Measurements from ENCODE around the gene TNNI3. TPM values are rescaled to one million over a fixed set of nuclear protein-coding genes. Genes with fewer than 3 reads are reported as not detected.
A peak's percentile ranks its signal among the peaks of the same experiment; 100 is the strongest.

The TNNI3 gene
- total RNA-seq, 1 donor from 2014 or later: not detected

GRCh38 chr19:55152017-55152416 is 5.5 kb downstream of the TNNI3 start:
- Mint-ChIP-seq H3K4me3 (no peak overlapping the region), H3K36me3 (ENCODE audit: low read depth) (peaks cover 2% of the 10 kb centered on the region), H3K9me3 (peaks cover 16% of the 10 kb centered on the region), H3K27me3 (ENCODE audit: insufficient read depth) (peaks cover 25% of the 10 kb centered on the region), H3K4me1 (ENCODE audit: low read depth) (peaks cover 16% of the 10 kb centered on the region), H3K27ac (peak overlapping the region; percentile 43)
- no peak for DNase-seq (ENCODE audit: low spot score)
- intact Hi-C loops (cut with micrococcal nuclease): no loop called here

- H3K36me3 Mint-ChIP-seq (ENCODE audit: low read depth): peaks cover 2% of the 10 kb centered on the region
- H3K4me1 Mint-ChIP-seq (ENCODE audit: low read depth): peaks cover 15% of the 10 kb centered on the region
- no peak for DNase-seq (ENCODE audit: low spot score)
- H3K27ac Mint-ChIP-seq: no peak within 1 kb of the TSS
- intact Hi-C loops (cut with micrococcal nuclease): loop anchor here (10.0 kb wide), 1 partner anchor 485 kb away; the partner anchor contains the start of gene LILRB4
- no peak within 1 kb of the TSS for H3K4me3 Mint-ChIP-seq
- peaks cover 32% of the 10 kb centered on the region for H3K27me3 Mint-ChIP-seq (ENCODE audit: insufficient read depth)
- peaks cover 16% of the 10 kb centered on the region for H3K9me3 Mint-ChIP-seq
Measured at GRCh38 chr19:55149078-55150003, 8.2 kb downstream of the TNNI3 start, which contains the start of gene TNNT1. TSS of gene TNNT1 (minus strand) at chr19:55149206. CDS start at chr19:55147157, 2,049 bp downstream.

- H3K36me3 Mint-ChIP-seq (ENCODE audit: low read depth): peaks cover 2% of the 10 kb centered on the region
- intact Hi-C loops (cut with micrococcal nuclease): loop anchor here (10.0 kb wide), 1 partner anchor 483 kb away; the partner anchor contains the start of gene LILRB4
- H3K4me1 Mint-ChIP-seq (ENCODE audit: low read depth): peaks cover 7% of the 10 kb centered on the region
- peaks cover 12% of the 10 kb centered on the region for H3K9me3 Mint-ChIP-seq
- H3K27ac Mint-ChIP-seq: no peak overlapping the region
- peaks cover 32% of the 10 kb centered on the region for H3K27me3 Mint-ChIP-seq (ENCODE audit: insufficient read depth)
- DNase-seq (ENCODE audit: low spot score): no peak
- no peak overlapping the region for H3K4me3 Mint-ChIP-seq
Measured at GRCh38 chr19:55147545-55148251, 9.8 kb downstream of the TNNI3 start.

- no peak overlapping the region for H3K27ac Mint-ChIP-seq
- H3K4me1 Mint-ChIP-seq (ENCODE audit: low read depth): peaks cover 2% of the 10 kb centered on the region
- no peak overlapping the region for H3K4me3 Mint-ChIP-seq
- DNase-seq (ENCODE audit: low spot score): no peak
- intact Hi-C loops (cut with micrococcal nuclease): loop anchor here (10.0 kb wide), 1 partner anchor 482 kb away; the partner anchor contains the start of gene LILRB4
- H3K36me3 Mint-ChIP-seq (ENCODE audit: low read depth): no peaks in the 10 kb centered on the region
- H3K9me3 Mint-ChIP-seq: peaks cover 6% of the 10 kb centered on the region
- H3K27me3 Mint-ChIP-seq (ENCODE audit: insufficient read depth): peaks cover 34% of the 10 kb centered on the region
Measured at GRCh38 chr19:55146705-55147273, 10.7 kb downstream of the TNNI3 start.

GRCh38 chr19:55146078-55146704 is 11.3 kb downstream of the TNNI3 start:
- no peak for DNase-seq (ENCODE audit: low spot score)
- Mint-ChIP-seq H3K9me3 (no peaks in the 10 kb centered on the region), H3K27me3 (ENCODE audit: insufficient read depth) (peaks cover 38% of the 10 kb centered on the region), H3K27ac (no peak overlapping the region), H3K4me1 (ENCODE audit: low read depth) (no peaks in the 10 kb centered on the region), H3K36me3 (ENCODE audit: low read depth) (no peaks in the 10 kb centered on the region), H3K4me3 (no peak overlapping the region)
- intact Hi-C loops (cut with micrococcal nuclease): loop anchor here (10.0 kb wide), 1 partner anchor 481 kb away; the partner anchor contains the start of gene LILRB4

- no peak for DNase-seq (ENCODE audit: low spot score)
- Mint-ChIP-seq H3K27ac (no peak overlapping the region), H3K4me3 (no peak overlapping the region), H3K36me3 (ENCODE audit: low read depth) (no peaks in the 10 kb centered on the region), H3K9me3 (no peaks in the 10 kb centered on the region), H3K27me3 (ENCODE audit: insufficient read depth) (peaks cover 40% of the 10 kb centered on the region), H3K4me1 (ENCODE audit: low read depth) (no peaks in the 10 kb centered on the region)
- intact Hi-C loops (cut with micrococcal nuclease): loop anchor here (10.0 kb wide), 1 partner anchor 480 kb away; the partner anchor contains the start of gene LILRB4
Measured at GRCh38 chr19:55145232-55145631, 12.3 kb downstream of the TNNI3 start.

- Mint-ChIP-seq H3K9me3 (no peaks in the 10 kb centered on the region), H3K27me3 (ENCODE audit: insufficient read depth) (peaks cover 27% of the 10 kb centered on the region), H3K27ac (no peak overlapping the region), H3K36me3 (ENCODE audit: low read depth) (no peaks in the 10 kb centered on the region), H3K4me1 (ENCODE audit: low read depth) (no peaks in the 10 kb centered on the region), H3K4me3 (no peak overlapping the region)
- intact Hi-C loops (cut with micrococcal nuclease): loop anchor here (1.0 to 10.0 kb wide), 5 partner anchors 19 to 477 kb away; partner anchors contain the start of gene LILRB4
- DNase-seq (ENCODE audit: low spot score): no peak
Measured at GRCh38 chr19:55141696-55142095, 15.8 kb downstream of the TNNI3 start.

- no peak overlapping the region for H3K4me3 Mint-ChIP-seq
- intact Hi-C loops (cut with micrococcal nuclease): loop anchor here (10.0 kb wide), 1 partner anchor 253 kb away; no protein-coding TSS in a partner anchor
- H3K27me3 Mint-ChIP-seq (ENCODE audit: insufficient read depth): peaks cover 16% of the 10 kb centered on the region
- H3K9me3 Mint-ChIP-seq: no peaks in the 10 kb centered on the region
- no peaks in the 10 kb centered on the region for H3K4me1 Mint-ChIP-seq (ENCODE audit: low read depth)
- no peak overlapping the region for H3K27ac Mint-ChIP-seq
- DNase-seq (ENCODE audit: low spot score): no peak
- no peaks in the 10 kb centered on the region for H3K36me3 Mint-ChIP-seq (ENCODE audit: low read depth)
Measured at GRCh38 chr19:55137915-55138314, 19.6 kb downstream of the TNNI3 start.

- H3K9me3 Mint-ChIP-seq: no peaks in the 10 kb centered on the region
- H3K4me3 Mint-ChIP-seq: no peak overlapping the region
- no peak for DNase-seq (ENCODE audit: low spot score)
- intact Hi-C loops (cut with micrococcal nuclease): loop anchor here (10.0 kb wide), 1 partner anchor 252 kb away; no protein-coding TSS in a partner anchor
- H3K27me3 Mint-ChIP-seq (ENCODE audit: insufficient read depth): peaks cover 18% of the 10 kb centered on the region
- no peaks in the 10 kb centered on the region for H3K4me1 Mint-ChIP-seq (ENCODE audit: low read depth)
- no peak overlapping the region for H3K27ac Mint-ChIP-seq
- H3K36me3 Mint-ChIP-seq (ENCODE audit: low read depth): no peaks in the 10 kb centered on the region
Measured at GRCh38 chr19:55136399-55137102, 21.0 kb downstream of the TNNI3 start.

GRCh38 chr19:55134736-55135135 is 22.8 kb downstream of the TNNI3 start:
- H3K27ac Mint-ChIP-seq: no peak overlapping the region
- H3K9me3 Mint-ChIP-seq: no peaks in the 10 kb centered on the region
- H3K36me3 Mint-ChIP-seq (ENCODE audit: low read depth): no peaks in the 10 kb centered on the region
- no peaks in the 10 kb centered on the region for H3K4me1 Mint-ChIP-seq (ENCODE audit: low read depth)
- H3K27me3 Mint-ChIP-seq (ENCODE audit: insufficient read depth): peaks cover 17% of the 10 kb centered on the region
- H3K4me3 Mint-ChIP-seq: no peak overlapping the region
- intact Hi-C loops (cut with micrococcal nuclease): loop anchor here (10.0 kb wide), 1 partner anchor 250 kb away; no protein-coding TSS in a partner anchor
- DNase-seq (ENCODE audit: low spot score): no peak

GRCh38 chr19:55133639-55134444 is 23.7 kb downstream of the TNNI3 start:
- Mint-ChIP-seq H3K36me3 (ENCODE audit: low read depth) (no peaks in the 10 kb centered on the region), H3K27ac (no peak overlapping the region), H3K27me3 (ENCODE audit: insufficient read depth) (peaks cover 20% of the 10 kb centered on the region), H3K4me1 (ENCODE audit: low read depth) (no peaks in the 10 kb centered on the region), H3K9me3 (no peaks in the 10 kb centered on the region), H3K4me3 (no peak overlapping the region)
- no peak for DNase-seq (ENCODE audit: low spot score)
- intact Hi-C loops (cut with micrococcal nuclease): loop anchor here (10.0 kb wide), 1 partner anchor 249 kb away; no protein-coding TSS in a partner anchor

Measured in activated T-helper 1 cell treated with anti-CD3 and anti-CD28 coated beads, Interleukin-12 subunit alpha, Interleukin-12 subunit beta, Interleukin-2, Interleukin-4 antibody, amounts not matched to agents 30 ng/mL and 10 ng/mL and 1 ng/mL, durations not matched to agents 14 hours and 24 hours and 36 hours (primary cell).